Measurements from ENCODE around the gene CDC42EP1.
"Not testable (repeated sequence)": the region's sequence is repeated elsewhere in the genome, so short reads cannot be mapped to it uniquely, and the experiment has no call there.

The CDC42EP1 gene

GRCh38 chr22:37588546-37589215 lies 28.4 kb downstream of the CDC42EP1 start:
- DNase-seq = no peak

DNA sequence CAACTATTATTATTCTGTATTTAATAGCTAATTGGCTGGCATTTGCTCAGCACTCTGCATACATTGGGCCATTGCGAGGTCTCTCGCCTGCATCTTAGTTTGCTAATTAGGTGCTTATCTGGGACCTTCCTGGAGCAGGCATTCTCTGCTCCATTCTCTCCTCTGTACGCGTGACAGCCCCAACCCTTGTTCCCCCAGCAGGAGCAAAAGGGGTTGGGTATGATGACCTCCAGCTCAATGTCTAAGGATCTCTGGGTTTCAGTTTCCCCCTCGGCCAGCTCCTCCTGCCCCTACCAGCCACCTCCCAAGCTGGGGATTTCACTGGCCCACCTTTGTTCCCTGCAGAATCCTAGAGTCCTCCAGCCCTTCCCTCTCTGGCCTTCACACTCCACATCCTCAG lies 29.4 kb downstream of the CDC42EP1 start:
- peak; percentile 25 for DNase-seq

GRCh38 chr22:37591081-37591480 lies 30.8 kb downstream of the CDC42EP1 start:
- DNase-seq = not testable (repeated sequence)

- no peak for DNase-seq
These were observed 31.6 kb downstream of the CDC42EP1 start for GRCh38 chr22:37591823-37592404.

DNA sequence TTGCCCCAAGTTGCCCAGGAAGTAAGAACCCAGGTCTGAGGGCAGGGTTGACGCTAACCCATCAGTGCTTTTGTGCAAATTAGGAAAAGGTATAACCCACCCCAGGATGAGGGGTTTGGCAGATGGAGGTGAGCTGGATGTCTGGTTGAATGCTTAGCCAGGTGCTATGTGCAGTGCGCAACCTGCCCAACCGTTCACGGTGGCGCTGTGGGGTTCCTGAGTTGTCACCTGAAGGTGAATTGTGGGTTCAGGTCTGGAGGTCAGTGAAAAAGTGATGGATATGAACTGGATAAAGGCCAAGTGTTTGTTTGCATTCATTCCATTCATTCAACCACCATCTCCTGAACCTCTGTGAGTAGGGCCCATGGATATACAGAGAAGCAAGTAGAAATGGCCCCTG lies 34.0 kb downstream of the CDC42EP1 start:
- DNase-seq = peak; percentile 52

- DNase-seq = peak; percentile 41
These were observed 38.9 kb downstream of the CDC42EP1 start for GRCh38 chr22:37599153-37599552.

- DNase-seq = no peak
These were observed 40.9 kb downstream of the CDC42EP1 start for GRCh38 chr22:37601203-37601539.

GRCh38 chr22:37601540-37602442 lies 41.5 kb downstream of the CDC42EP1 start:
- DNase-seq = peak; percentile 76

DNA sequence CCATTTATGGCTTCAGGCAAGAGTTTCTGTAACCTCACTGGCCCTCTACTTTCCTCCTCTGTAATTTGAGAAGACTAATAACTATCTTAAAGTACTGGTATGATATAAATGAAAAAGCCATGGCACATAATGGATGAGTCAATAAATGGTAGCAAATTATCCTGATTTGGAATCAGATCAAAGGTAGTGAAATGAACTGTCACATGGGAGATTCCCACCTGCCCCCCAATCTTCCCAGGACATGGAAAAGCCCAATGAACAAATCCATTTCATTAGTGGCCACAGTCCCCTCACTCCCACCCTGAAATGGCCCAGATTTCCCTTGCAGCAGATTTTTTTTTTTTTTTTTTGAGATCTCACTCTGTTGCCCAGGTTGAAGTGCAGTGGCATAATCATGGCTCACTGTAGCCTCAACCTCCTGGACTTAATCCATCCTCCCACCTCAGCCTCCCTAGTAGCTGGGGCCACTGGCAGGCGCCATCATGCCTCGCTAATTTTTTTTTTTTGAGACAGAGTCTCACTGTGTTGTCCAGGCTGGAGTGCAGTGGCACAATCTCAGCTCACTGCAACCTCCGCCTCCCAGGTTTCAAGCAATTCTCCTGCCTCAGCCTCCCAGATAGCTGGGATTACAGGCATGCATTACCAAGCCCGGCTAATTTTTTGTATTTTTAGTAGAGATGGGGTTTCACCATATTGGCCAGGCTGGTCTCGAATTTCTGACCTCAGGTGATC lies 42.4 kb downstream of the CDC42EP1 start:
- not testable (repeated sequence) for DNase-seq

DNA sequence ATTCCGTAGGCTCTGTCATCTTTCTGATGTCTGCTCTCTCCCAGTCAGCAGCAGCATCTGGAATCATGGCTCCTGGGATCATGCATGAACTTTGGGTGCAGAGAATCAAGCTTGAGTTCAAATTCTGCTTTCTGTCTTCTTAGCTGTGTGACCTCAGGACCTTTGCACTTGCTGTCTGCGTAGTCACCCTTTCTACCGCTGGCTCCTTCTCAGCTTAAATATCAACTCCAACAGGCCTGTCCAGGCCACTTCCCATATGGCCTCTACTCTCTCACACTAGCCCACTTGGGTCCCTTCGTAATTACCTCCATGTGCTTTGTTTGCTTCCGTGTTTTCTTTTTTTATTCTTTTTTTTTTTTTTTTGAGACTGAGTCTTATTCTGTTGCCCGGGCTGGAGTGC lies 43.8 kb downstream of the CDC42EP1 start:
- DNase-seq = no peak

DNA sequence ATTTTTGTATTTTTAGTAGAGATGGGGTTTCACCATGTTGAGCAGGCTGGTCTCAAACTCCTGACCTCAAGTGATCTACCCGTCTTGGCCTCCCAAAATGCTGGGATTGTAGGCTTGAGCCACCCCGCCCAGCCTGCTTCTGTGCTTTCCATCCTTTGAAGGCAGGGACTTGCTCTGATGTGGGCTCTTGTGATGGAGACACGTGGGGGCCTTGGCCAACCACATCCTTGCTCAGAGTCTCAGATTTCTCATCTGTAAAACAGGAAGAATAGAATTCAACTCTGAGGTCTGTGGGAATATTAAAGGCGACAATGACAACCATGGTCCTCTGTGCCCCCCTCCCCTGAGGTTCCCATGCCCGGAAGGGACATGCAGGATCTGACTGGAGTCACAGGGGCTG lies 44.6 kb downstream of the CDC42EP1 start:
- no peak for DNase-seq

DNA sequence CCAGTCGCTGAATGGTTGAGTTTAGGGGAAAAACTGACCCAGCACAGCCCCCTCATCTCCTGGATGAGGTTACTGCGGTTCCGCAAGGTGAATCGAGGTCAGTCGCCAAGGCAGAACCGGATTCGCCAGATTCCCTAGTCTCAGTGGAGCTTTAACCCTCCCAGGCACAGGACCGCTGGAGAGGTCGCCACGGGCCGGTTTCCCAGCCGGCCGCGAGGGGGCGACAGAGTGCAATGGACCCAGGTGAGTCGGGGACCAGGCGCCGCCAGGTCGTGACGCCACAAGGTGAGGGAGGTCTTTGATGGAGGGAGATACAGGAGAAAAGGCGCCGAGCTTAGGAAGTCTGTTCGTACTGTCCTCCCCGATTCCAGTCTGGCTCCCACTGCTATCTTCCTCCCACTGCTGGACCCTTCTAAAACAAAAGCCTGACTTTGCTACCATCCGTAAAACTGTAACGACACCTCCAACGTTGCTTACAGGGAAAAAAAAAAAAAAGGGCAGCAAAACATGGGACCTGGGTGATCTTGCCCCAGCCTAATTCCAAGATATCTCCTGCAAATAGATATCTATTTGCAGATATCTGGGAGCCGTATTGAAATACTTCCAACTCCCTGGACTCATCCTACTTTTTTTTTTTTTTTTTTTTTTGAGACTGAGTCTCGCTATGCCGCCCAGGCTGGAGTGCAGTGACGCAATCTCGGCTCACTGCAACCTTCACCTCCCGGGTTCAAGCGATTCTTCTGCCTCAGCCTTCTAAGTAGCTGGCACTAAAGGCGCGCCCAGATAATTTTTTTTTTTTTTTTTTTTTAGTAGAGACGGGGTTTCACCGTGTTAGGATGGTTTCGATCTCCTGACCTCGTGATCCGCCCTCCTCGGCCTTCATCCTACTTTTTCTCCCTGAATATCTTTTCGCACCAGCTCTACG lies 47.0 kb downstream of the CDC42EP1 start:
- peak; percentile 93 for DNase-seq

GRCh38 chr22:37607935-37608476 lies 47.7 kb downstream of the CDC42EP1 start:
- DNase-seq = no peak

DNA sequence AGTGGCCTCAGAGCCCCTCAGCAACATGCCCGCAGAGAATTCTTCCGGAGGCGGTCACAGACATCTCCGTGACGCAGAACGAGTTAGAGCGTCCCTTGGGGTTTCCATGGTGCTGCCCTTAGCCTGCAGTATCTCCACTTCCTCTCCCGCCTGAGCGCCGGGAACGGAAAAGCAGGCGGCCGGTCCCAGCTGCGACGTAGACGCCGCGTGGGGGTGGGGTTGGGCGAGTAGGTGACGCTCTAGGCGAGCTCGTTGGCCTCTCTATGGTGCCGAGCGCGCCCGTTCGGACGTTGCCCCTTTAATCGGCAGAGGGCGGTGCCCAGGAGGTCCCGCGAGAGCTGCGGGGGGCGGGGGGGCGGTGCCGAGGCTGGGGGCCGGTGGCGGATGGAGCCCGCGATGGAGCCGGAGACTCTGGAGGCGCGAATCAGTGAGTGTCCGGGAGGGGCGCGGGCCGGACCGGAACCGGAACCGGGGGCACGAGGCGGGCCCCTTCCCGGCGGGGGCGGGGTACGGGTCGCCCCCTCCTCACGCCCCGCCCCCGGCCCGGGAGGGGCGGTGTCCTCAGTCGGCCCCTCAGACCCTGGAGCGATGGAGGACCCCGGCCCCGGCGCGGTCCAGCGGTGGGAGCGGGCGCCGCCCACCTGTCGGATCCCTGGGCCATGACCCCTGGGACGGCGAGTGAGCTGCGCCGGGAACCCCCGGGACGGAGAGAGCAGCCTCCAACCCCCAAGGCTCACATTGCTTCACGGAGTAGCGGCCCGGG lies 48.4 kb downstream of the CDC42EP1 start, which contains the start of gene GGA1:
Gene GGA1 (plus strand): TSS at position 358 of the 763 bp plus-strand sequence. CDS start 27 bp downstream, at position 385.
- DNase-seq = peak; percentile 97

DNA sequence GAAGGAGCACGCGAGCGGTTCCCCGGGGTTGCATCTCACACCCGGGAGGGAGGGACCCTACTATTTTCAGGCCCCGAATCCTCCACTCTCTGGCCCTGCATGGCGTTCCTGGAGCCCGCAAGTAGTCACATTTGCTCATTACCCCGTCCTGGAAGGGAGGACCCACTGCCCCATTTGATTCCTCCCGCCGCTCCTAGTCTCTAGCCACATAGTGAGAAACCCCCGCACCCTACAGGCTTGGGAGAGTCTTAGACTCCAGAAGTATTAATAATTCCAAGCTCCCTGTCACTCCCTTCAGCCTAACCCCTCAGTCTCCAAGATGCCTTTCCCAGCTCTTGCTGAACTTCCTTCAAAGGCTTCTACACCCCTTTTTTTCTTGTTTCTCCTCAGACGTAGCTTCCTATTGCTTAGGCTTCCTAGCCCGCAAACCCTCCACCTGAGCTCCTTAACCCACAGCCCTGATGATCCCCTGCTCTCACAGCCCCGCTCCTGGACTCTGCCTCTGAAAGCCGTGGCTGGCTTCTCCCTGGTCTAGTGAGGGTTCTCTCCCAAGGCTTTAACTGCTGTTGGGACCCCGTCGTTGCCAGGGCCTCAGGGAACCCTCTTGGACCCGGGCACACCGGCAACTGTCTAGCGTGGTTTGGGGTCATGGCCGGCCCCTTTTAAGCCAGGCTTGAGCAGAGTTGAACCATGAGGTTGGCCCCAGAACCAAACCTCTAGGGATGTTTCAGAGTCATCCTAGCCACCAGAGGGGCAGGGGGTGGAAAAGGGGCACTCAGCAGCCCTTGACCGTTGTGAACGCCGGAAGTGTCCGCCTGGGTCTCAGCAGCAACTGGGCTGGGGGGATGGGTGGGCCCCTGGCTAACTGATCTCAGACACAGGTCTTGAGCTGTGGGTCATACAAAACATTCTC lies 49.2 kb downstream of the CDC42EP1 start:
- peak; percentile 35 for DNase-seq

DNA sequence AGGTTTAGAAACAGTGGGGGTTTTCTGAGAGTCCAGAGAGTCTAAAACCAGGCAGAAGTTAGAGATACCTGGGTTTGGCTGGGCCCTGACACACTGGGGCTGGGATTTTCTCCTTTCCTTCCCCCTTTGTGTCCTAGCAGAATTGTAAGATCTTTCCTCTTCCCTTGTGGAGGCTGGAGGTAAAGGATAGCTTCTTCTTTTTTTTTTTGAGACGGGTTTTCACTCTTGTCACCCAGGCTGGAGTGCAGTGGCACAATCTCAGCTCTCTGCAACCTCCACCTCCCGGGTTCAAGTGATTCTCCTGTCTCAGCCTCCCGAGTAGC lies 49.8 kb downstream of the CDC42EP1 start:
- DNase-seq = not testable (repeated sequence)

GRCh38 chr22:37610480-37611129 lies 50.3 kb downstream of the CDC42EP1 start:
- no peak for DNase-seq

DNA sequence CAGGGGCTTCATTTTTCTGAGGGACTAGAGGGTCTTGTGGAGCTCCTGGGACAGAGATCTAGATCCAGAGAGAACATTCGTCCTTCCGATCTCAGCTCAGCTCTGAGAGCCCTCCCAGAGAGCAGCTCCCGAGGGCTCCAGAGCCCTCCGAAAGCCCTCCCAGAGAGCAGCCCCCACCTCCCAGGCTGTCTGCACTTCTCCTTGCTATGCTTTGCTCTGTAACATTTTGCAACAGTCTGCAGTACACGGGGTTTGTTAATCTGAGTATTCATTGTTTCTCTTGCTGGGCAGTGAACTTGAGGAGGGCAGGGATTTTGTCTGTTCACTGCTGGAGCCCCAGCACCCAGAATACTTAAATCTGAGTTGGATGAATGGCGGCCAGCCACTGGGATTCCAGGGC lies 50.9 kb downstream of the CDC42EP1 start:
- DNase-seq = no peak
